Brain pericyte (primary cell): ENCODE data around the gene ZCCHC24.

Experiments used
- DNase-seq: peaks from one replicate; pipeline ENCODE4 v3.0.0-alpha.2; 2012; ENCODE audit warnings: low read depth, low spot score

ZCCHC24 gene

GRCh38 chr10:79385392-79385795, 60.0 kb downstream of the ZCCHC24 start:
- DNase-seq: no peak

DNA sequence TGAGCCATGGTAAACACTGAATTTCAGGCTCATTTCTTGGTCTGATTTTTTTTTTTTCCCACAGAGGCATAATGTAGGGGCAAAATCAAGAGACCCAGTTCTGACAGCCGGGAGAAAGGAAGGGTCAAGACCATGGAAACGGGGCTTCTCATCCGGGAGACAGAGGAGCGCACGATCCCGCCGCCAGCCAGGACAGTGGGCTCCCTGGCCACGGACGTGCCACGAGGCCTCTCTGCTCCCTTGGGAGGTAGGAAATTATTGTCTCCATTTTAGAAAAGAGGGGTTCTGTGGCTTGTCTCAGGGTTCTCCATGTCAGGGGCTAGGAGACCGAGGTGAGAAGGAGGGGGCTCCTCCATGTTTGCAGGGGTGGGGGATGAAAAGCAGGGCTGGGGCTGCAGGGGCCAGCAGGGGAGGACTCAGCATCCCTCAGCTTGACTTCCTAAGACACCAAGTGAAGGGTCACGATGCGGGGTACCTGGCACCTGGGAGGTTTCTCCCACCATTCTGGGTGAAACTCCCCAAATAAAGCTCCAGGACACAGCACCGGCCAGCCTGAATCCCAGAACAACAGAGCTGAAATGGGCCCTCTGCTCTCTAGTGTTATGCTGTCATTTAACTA, 60.5 kb downstream of the ZCCHC24 start:
- DNase-seq: no peak

- DNase-seq: no peak
These were observed 61.3 kb downstream of the ZCCHC24 start for GRCh38 chr10:79383974-79384606.

GRCh38 chr10:79382491-79382941, 62.9 kb downstream of the ZCCHC24 start:
- no peak for DNase-seq

GRCh38 chr10:79381804-79382221, 63.6 kb downstream of the ZCCHC24 start:
- peak; percentile 75 for DNase-seq

DNA sequence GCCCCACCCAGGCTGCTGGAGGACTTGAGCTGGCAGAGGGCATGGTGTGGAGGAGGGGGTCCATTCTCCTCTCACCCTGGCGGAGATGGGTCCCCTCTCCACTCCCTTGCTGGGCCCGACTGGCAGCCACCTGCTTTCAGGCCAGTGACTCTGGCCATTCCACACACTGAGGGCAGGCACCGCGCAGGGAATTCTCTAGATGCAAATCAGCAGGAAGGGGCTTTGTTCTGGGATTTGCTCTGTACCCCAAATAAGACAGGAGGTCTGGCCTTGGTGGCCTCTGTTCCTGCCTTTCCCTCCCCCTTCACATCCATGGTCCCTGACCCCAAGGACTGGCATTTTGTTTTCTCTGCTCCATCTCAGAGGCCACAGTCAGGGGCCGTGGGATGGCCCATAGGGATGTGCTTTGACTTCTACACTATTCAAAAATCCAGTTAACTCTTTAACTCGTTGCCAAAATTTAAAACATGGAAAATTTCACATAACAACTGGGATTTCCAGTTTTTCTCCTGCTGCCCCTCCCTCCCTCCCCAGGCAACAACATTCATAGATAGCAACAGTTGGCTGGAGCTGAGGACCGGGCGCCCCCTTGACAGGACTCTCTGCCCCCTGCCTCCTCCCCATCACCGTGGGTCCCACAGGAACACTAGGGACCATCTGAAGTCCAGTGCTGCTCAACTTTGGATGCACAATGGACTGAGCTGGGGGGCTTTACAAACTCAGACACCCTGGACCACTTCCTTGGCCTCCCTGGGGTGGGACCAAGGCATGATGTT, 64.3 kb downstream of the ZCCHC24 start:
- no peak for DNase-seq

- DNase-seq: no peak
These were observed 65.1 kb downstream of the ZCCHC24 start for GRCh38 chr10:79380125-79380945.

GRCh38 chr10:79379512-79380124, 65.8 kb downstream of the ZCCHC24 start:
- DNase-seq: no peak

DNA sequence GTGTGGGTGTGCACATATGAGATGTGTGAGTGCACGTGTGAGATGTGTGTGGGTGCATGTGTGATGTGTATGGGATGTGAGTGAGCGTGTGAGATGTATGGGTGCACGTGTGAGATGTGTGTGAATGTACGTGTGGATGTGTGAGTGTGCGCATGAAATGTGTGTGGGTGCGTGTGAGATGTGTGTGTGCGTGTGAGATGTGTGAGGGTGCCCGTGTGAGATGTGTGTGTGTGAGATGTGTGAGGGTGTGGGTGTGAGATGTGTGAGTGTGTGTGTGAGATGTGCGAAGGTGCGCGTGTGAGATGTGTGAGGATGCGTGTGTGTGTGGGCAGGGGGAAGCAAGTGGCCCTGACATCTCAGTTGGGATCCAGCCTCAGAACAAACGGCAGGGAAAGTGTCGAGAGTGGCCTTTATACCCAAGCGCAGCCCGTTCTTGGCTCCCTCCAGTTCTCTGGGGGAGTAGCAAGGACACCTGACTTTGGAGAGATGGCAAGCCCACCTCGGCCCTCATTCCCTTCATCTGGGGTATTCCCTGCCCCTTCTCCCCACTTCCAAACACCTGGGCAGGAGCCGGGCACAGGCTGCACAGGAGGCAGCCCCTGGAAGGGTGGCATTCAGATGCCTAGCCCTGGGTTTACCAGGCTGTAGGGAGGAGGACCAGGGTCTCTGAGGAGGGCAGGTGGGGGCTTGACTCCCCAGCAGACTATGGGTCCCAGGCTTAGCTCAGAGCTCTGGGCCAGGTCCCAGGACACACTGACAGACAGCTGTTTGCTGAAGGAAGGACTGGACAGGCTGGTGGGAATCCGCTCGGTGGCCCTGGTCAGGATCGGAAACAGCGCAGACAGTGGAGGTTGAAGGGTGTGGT, 66.5 kb downstream of the ZCCHC24 start:
- no peak for DNase-seq

GRCh38 chr10:79378383-79378646, 67.1 kb downstream of the ZCCHC24 start:
- DNase-seq: no peak

DNA sequence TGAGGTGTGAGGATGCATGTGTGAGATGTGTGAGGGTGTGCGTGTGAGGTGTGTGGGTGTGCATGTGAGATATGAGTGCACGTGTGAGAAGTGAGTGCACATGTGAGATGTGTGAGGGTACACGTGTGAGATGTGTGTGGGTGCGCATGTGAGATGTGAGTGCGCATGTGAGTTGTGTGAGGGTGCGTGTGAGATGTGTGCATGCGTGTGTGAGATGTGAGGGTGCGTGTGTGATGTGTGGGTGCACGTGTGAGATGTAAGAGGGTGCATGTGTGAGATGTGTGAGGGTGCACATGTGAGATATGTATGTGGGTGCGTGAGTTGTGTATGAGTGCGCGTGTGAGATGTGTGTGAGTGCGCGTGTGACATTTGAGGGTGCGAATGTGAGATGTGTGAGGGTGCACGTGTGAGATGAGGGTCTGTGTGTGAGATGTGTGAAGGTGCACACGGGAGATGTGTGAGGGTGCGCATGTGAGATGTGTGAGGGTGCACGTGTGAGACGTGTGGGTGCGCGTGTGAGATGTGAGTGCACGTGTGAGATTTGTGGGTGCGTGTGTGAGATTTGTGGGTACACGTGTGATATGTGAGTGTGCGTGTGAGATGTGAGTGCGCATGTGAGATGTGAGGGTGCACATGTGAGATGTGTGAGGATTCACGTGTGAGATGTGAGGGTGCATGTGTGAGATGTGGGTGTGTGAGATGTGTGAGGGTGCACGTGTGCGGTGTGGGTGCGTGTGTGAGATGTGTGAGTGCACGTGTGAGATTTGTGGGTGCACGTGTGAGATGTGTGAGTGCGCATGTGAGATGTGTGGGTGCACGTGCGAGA, 67.7 kb downstream of the ZCCHC24 start:
- DNase-seq: no peak

DNA sequence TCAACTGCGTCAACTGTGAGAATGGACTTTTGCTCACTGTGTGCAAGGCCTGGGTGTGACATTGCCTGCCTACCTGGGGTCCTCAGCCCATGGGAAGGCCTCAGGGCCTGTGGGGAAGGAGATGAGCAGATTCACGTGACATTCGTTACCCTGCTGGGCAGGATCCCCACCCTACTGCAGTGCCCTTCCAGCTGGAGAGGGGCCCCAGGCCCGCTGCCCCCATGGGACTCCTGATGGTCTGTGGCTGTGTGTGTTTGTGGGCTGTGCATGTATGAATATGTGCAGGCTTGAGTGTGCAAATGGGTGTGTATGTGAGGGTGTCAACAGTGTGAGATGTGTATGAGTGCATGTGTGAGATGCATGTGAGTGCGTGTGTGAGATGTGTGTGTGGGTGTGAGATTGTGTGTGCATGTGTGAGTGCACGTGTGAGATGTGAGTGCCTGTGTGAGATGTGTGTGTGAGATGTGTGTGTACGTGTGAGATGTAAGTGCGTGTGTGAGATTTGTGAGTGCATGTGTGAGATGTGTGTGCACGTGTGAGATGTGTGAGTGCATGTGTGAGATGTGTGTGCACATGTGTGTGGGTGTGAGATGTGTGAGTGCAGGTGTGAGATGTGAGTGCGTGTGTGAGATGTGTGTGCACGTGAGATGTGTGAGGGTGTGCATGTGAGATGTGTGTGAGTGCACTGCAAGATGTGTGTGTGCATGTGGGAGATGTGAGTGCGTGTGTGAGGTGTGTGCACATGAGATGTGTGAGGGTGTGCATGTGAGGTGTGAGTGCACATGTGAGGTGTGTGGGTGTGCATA, 68.5 kb downstream of the ZCCHC24 start:
- no peak for DNase-seq

DNA sequence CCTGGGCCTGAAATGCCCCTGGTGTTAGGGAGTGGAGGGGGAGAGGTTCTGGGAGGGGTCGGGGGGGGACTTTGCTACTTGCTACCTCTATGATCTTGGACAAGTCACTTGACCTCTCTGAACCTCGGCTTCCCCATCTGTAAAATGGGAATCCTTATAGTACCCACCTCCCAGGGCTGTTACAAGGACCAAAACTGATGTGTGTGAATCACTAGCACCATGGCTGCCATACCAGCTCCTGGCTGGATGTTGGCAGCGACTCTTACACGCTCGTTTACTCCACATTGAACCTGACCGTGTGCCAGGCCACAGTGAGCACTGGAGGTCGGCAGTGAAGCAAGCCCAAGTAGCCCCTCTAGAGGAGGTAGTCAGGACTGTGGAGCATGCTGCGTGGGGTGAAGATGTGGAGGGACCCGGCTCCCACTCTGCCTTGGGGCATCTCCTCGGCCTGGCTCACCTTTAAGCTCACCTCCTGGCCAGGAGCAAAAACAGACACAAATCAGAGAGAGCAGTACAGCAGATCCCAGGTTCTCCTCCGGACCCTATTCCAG, 69.3 kb downstream of the ZCCHC24 start:
- no peak for DNase-seq

- no peak for DNase-seq
These were observed 69.9 kb downstream of the ZCCHC24 start for GRCh38 chr10:79375321-79376077.

GRCh38 chr10:79374312-79375191, 70.9 kb downstream of the ZCCHC24 start:
- no peak for DNase-seq

DNA sequence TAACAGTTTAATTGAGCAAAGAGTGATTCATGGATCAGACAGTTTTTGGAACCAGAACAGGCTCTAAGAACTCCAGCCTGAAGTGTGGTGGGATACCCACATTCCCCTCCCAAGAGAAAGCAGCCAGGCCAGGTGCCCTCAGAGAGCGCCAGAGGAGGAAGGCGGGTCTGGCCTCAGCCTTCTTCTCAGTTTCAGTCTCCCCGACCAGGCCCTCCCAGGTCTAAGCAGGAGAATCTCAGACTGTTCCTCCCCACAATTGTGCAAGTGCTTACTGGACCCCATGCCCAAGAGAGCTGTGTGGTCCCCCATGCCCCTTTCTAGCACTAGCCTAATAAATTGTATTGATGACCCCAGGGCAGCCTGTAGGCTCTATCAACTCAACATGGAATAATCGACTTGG, 72.6 kb downstream of the ZCCHC24 start:
- no peak for DNase-seq
